HepG2 (cell line): ENCODE data around the gene ARAP3. TPM values are rescaled to one million over a fixed set of nuclear protein-coding genes. Genes with fewer than 3 reads are reported as not detected.

Source experiments
- AKAP8 ChIP-seq: sonication (generic); formaldehyde crosslinking; IDR thresholded peaks from 2 replicates; pipeline ENCODE4 v1.5.1; 2020; ENCODE audit warnings: mild to moderate bottlenecking, missing genetic modification reagents
- ARHGAP35 ChIP-seq: sonication (generic); formaldehyde crosslinking; IDR thresholded peaks from 2 replicates; pipeline ENCODE4 v1.9.0; 2022; ENCODE audit warnings: mild to moderate bottlenecking, inconsistent platforms, moderate library complexity, missing genetic modification reagents, borderline replicate concordance
- CENPBD1 ChIP-seq: sonication (generic); formaldehyde crosslinking; IDR thresholded peaks from 2 replicates; pipeline ENCODE4 v1.8.0; 2022; ENCODE audit warnings: missing genetic modification reagents, low read depth, mild to moderate bottlenecking, borderline replicate concordance
- HNRNPUL1 ChIP-seq: fragments of 200-400 bp; formaldehyde crosslinking; IDR thresholded peaks from 2 replicates; pipeline ENCODE4 v1.6.1; 2017; ENCODE audit warnings: low read depth, mild to moderate bottlenecking, low read length, moderate library complexity
- IRX3 ChIP-seq: sonication (generic); formaldehyde crosslinking; IDR thresholded peaks from 2 replicates; pipeline ENCODE4 v1.8.1; 2023; ENCODE audit warnings: mild to moderate bottlenecking, low read depth, missing genetic modification reagents, borderline replicate concordance
- JUN ChIP-seq: sonication (generic); formaldehyde crosslinking; IDR thresholded peaks from 2 replicates; pipeline ENCODE4 v1.4.0; 2020; ENCODE audit warnings: mild to moderate bottlenecking, missing genetic modification reagents
- KDM6A ChIP-seq: IDR thresholded peaks from 2 replicates; pipeline ENCODE4 v1.6.1; 2016; ENCODE audit warnings: low read depth
- MBD4 ChIP-seq: IDR thresholded peaks from 2 replicates; pipeline ENCODE4 v1.6.1; 2012; ENCODE audit warnings: low read length, inconsistent platforms, borderline replicate concordance
- NFIC ChIP-seq: IDR thresholded peaks from 2 replicates; pipeline ENCODE4 v1.6.1; 2012; ENCODE audit warnings: mild to moderate bottlenecking, low read length, inconsistent platforms
- RAD51 ChIP-seq: fragments of 450-650 bp; IDR thresholded peaks from 2 replicates; pipeline ENCODE4 v1.6.1; 2016; ENCODE audit warnings: borderline replicate concordance
- XBP1 ChIP-seq: sonication (generic); formaldehyde crosslinking; IDR thresholded peaks from 2 replicates; pipeline ENCODE4 v1.5.0; 2020; ENCODE audit warnings: missing genetic modification reagents
- ZBTB20 ChIP-seq: sonication (generic); formaldehyde crosslinking; IDR thresholded peaks from 2 replicates; pipeline ENCODE4 v1.8.1; 2023; ENCODE audit warnings: missing genetic modification reagents, low read depth, mild to moderate bottlenecking, borderline replicate concordance
- ZFP62 ChIP-seq: sonication (generic); formaldehyde crosslinking; IDR thresholded peaks from 2 replicates; pipeline ENCODE4 v1.4.0; 2020; ENCODE audit warnings: missing genetic modification reagents
- ZMAT5 ChIP-seq: sonication (generic); formaldehyde crosslinking; IDR thresholded peaks from 2 replicates; pipeline ENCODE4 v1.5.0; 2020; ENCODE audit warnings: mild to moderate bottlenecking, low read depth, missing genetic modification reagents, borderline replicate concordance
- ZNF20 ChIP-seq: sonication (generic); formaldehyde crosslinking; IDR thresholded peaks from 2 replicates; pipeline ENCODE4 v1.4.0; 2020; ENCODE audit warnings: mild to moderate bottlenecking, moderate library complexity, missing genetic modification reagents
- ZNF205 ChIP-seq: IDR thresholded peaks from 2 replicates; pipeline ENCODE4 v1.6.1; 2018; ENCODE audit warnings: missing biosample characterization, missing genetic modification reagents
- ZNF253 ChIP-seq: sonication (generic); formaldehyde crosslinking; IDR thresholded peaks from 2 replicates; pipeline ENCODE4 v1.8.0; 2022; ENCODE audit warnings: mild to moderate bottlenecking, missing genetic modification reagents, borderline replicate concordance
- ZNF746 ChIP-seq: sonication (generic); formaldehyde crosslinking; IDR thresholded peaks from 2 replicates; pipeline ENCODE4 v1.8.0; 2022; ENCODE audit warnings: mild to moderate bottlenecking, missing genetic modification reagents
- polyA plus RNA-seq, 8 experiments: library from polyadenylated mRNA; depleted of rRNA in 3 of 8; stranded (reverse) in 7 of 8; unstranded in 1 of 8; fragments of >200 nt; fragmentation: Illumina TruSeq in 4 of 8; extraction: Trizol in 4 of 8; gene quantifications; 2 replicates each; pipeline versions ENCODE4 v1.2.1 to v1.2.3, GENCODE V29; 2011 to 2016; ENCODE audit warnings: low read depth in 4 of 8, missing spikeins in 1 of 8, mixed read lengths in 1 of 8; ENCODE audit not compliant: insufficient read depth in 1 of 8
- total RNA-seq, 5 experiments: library from RNA; depleted of rRNA; stranded (reverse); fragments of >200 nt; fragmentation: Illumina TruSeq; extraction: Trizol; gene quantifications; 2 replicates each; pipeline ENCODE4 v1.2.3, GENCODE V29; 2016; ENCODE audit warnings: low read depth in 1 of 5
- TF ChIP-seq, protein P1 (sequence below): sonication (generic); IDR thresholded peaks from 2 replicates; pipeline ENCODE4 v1.6.1; 2016; ENCODE audit warnings: low read depth, borderline replicate concordance
- TF ChIP-seq, protein P2 (sequence below): conservative IDR thresholded peaks from 2 replicates; pipeline ENCODE4 v1.6.1; 2018; ENCODE audit warnings: missing genetic modification reagents
- TF ChIP-seq, protein P3 (sequence below): IDR thresholded peaks from 2 replicates; pipeline ENCODE4 v1.6.1; 2016
- TF ChIP-seq, protein P4 (sequence below): sonication (generic); formaldehyde crosslinking; IDR thresholded peaks from 2 replicates; pipeline ENCODE4 v1.4.0; 2020; ENCODE audit warnings: missing genetic modification reagents, mild to moderate bottlenecking, borderline replicate concordance
- TF ChIP-seq, protein P5 (sequence below): sonication (generic); formaldehyde crosslinking; IDR thresholded peaks from 2 replicates; pipeline ENCODE4 v1.4.0; 2020; ENCODE audit warnings: missing genetic modification reagents

Gene ARAP3
- total and polyA plus RNA-seq, 2 of the 13 experiments (the other 11 are each of a cell fraction or from before 2014, with no cell fraction given) = 0.25 TPM; not detected in 1

DNA sequence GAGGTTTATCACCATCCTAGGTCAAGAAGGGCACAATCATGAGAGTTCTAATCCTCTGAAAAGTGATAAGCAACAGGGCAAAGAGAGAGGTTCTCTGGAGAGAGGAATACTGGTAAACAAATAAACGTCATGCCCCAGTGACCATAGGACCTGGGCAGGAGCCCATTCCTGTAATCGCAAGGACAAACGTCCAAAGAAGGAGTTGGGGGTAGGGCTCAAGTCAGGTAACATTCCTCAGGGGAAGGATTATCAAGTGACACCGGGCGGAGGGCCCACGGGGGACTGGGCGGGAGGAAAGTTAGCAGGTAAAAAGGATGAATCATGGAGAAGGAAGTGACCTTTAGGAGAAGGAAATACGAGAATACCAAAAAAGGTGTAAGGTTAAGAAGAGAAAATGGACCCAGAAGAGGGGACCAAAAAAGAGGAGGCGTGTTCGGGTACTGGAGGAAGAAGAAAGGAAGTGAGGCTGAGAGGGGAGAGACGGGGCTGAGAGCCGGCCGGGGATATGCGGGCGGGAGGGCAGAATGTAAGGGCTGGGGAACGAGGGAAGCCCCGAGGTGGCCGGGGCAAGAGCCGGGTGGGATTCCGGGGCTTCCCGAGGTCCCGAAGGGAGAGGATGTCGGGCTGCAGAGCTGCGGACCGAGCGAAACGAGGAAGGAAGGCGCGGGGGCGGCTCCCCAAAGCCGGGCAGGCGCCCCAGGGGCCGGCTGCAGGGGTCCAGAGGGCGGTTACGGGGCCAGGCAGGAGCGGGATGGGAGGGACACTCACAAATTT is 63.8 kb downstream of the ARAP3 start (continued):
- TF ChIP-seq JUN (no peak), CENPBD1 (CRISPR knock-in tag) (no peak), ARHGAP35 (CRISPR knock-in tag) (no peak), NFIC (no peak), HNRNPUL1 (no peak), RAD51 (no peak), IRX3 (CRISPR knock-in tag) (no peak), ZNF746 (no peak), AKAP8 (CRISPR knock-in tag) (no peak), MBD4 (no peak), ZBTB20 (CRISPR knock-in tag) (no peak; the same call in 1 of the 2 replicates), ZFP62 (no peak), ZNF20 (CRISPR knock-in tag) (no peak), ZMAT5 (no peak), ZNF253 (no peak), ZNF205 (no peak), KDM6A (no peak), XBP1 (CRISPR knock-in tag) (no peak)
- TF ChIP-seq, protein P1, sequence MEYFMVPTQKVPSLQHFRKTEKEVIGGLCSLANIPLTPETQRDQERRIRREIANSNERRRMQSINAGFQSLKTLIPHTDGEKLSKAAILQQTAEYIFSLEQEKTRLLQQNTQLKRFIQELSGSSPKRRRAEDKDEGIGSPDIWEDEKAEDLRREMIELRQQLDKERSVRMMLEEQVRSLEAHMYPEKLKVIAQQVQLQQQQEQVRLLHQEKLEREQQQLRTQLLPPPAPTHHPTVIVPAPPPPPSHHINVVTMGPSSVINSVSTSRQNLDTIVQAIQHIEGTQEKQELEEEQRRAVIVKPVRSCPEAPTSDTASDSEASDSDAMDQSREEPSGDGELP = no peak
- TF ChIP-seq, protein P2, sequence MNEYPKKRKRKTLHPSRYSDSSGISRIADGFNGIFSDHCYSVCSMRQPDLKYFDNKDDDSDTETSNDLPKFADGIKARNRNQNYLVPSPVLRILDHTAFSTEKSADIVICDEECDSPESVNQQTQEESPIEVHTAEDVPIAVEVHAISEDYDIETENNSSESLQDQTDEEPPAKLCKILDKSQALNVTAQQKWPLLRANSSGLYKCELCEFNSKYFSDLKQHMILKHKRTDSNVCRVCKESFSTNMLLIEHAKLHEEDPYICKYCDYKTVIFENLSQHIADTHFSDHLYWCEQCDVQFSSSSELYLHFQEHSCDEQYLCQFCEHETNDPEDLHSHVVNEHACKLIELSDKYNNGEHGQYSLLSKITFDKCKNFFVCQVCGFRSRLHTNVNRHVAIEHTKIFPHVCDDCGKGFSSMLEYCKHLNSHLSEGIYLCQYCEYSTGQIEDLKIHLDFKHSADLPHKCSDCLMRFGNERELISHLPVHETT (CRISPR knock-in tag) = no peak
- TF ChIP-seq, protein P3, sequence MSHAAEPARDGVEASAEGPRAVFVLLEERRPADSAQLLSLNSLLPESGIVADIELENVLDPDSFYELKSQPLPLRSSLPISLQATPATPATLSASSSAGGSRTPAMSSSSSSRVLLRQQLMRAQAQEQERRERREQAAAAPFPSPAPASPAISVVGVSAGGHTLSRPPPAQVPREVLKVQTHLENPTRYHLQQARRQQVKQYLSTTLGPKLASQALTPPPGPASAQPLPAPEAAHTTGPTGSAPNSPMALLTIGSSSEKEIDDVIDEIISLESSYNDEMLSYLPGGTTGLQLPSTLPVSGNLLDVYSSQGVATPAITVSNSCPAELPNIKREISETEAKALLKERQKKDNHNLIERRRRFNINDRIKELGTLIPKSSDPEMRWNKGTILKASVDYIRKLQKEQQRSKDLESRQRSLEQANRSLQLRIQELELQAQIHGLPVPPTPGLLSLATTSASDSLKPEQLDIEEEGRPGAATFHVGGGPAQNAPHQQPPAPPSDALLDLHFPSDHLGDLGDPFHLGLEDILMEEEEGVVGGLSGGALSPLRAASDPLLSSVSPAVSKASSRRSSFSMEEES (CRISPR knock-in tag) = no peak
- TF ChIP-seq, protein P4, sequence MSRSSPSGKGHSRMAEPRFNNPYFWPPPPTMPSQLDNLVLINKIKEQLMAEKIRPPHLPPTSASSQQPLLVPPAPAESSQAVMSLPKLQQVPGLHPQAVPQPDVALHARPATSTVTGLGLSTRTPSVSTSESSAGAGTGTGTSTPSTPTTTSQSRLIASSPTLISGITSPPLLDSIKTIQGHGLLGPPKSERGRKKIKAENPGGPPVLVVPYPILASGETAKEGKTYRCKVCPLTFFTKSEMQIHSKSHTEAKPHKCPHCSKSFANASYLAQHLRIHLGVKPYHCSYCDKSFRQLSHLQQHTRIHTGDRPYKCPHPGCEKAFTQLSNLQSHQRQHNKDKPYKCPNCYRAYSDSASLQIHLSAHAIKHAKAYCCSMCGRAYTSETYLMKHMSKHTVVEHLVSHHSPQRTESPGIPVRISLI (CRISPR knock-in tag) = no peak
- TF ChIP-seq, protein P5, sequence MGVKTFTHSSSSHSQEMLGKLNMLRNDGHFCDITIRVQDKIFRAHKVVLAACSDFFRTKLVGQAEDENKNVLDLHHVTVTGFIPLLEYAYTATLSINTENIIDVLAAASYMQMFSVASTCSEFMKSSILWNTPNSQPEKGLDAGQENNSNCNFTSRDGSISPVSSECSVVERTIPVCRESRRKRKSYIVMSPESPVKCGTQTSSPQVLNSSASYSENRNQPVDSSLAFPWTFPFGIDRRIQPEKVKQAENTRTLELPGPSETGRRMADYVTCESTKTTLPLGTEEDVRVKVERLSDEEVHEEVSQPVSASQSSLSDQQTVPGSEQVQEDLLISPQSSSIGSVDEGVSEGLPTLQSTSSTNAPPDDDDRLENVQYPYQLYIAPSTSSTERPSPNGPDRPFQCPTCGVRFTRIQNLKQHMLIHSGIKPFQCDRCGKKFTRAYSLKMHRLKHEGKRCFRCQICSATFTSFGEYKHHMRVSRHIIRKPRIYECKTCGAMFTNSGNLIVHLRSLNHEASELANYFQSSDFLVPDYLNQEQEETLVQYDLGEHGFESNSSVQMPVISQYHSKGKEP (CRISPR knock-in tag) = no peak
